Activated naive CD4-positive, alpha-beta T cell treated with anti-CD3 and anti-CD28 coated beads, Interleukin-2, amount 10 ng/mL, durations not matched to agents 7 days and 5 days (primary cell): ENCODE results near the gene LIPT2.
A peak's percentile ranks its signal among the peaks of the same experiment; 100 is the strongest.

Experiments used
- CTCF ChIA-PET: fragments of 350-600 bp; sonication (Branson Sonifier 250); formaldehyde crosslinking; loops from one replicate; lab custom pipeline; 2021; ENCODE audit warnings: antibody characterized with exemption; lab: Charles Lee
- DNase-seq: peaks from one replicate; pipeline ENCODE4 v3.0.0-alpha.2; 2020
- H3K27ac Mint-ChIP-seq: one replicate; pipeline ENCODE4 v1.8.0; 2021; ENCODE audit warnings: mild to moderate bottlenecking, moderate library complexity, mixed read lengths
- H3K27me3 Mint-ChIP-seq: one replicate; pipeline ENCODE4 v1.8.0; 2021; ENCODE audit warnings: mild to moderate bottlenecking, mixed read lengths
- H3K36me3 Mint-ChIP-seq: one replicate; pipeline ENCODE4 v1.8.0; 2021; ENCODE audit warnings: mixed read lengths
- H3K4me1 Mint-ChIP-seq: one replicate; pipeline ENCODE4 v1.8.0; 2021; ENCODE audit warnings: mixed read lengths
- H3K4me3 Mint-ChIP-seq: one replicate; pipeline ENCODE4 v1.8.0; 2021; ENCODE audit warnings: mild to moderate bottlenecking, moderate library complexity, mixed read lengths
- H3K9me3 Mint-ChIP-seq: one replicate; pipeline ENCODE4 v1.8.0; 2021; ENCODE audit warnings: mixed read lengths

The LIPT2 gene

GRCh38 chr11:74466916-74467885, 26.3 kb downstream of the LIPT2 start, which contains the start of gene KCNE3:
Gene KCNE3 (minus strand): TSS chr11:74467549. CDS start chr11:74457563, 9,986 bp downstream.
- no peak within 1 kb of the TSS for H3K27ac Mint-ChIP-seq
- CTCF ChIA-PET = interaction anchor here (1.8 kb wide), 1 partner anchor 14 kb away, joined by 6 read pairs; no protein-coding TSS in a partner anchor
- H3K9me3 Mint-ChIP-seq = no peaks in the 10 kb centered on the region
- H3K36me3 Mint-ChIP-seq = no peaks in the 10 kb centered on the region
- no peak for DNase-seq
- H3K4me3 Mint-ChIP-seq = no peak within 1 kb of the TSS
- peaks cover 9% of the 10 kb centered on the region for H3K4me1 Mint-ChIP-seq
- H3K27me3 Mint-ChIP-seq = peaks cover 73% of the 10 kb centered on the region

GRCh38 chr11:74465291-74465708, 28.2 kb downstream of the LIPT2 start:
- Mint-ChIP-seq H3K9me3 (no peaks in the 10 kb centered on the region), H3K4me1 (peaks cover 5% of the 10 kb centered on the region), H3K27ac (no peak overlapping the region), H3K4me3 (no peak overlapping the region), H3K36me3 (no peaks in the 10 kb centered on the region), H3K27me3 (peaks cover 69% of the 10 kb centered on the region)
- CTCF ChIA-PET = interaction anchor here (0.6 kb wide), 1 partner anchor 105 kb away, joined by 3 read pairs; no protein-coding TSS in a partner anchor
- DNase-seq = no peak

- Mint-ChIP-seq H3K4me3 (no peak overlapping the region), H3K27me3 (peaks cover 65% of the 10 kb centered on the region), H3K27ac (no peak overlapping the region), H3K4me1 (peaks cover 5% of the 10 kb centered on the region), H3K9me3 (no peaks in the 10 kb centered on the region), H3K36me3 (no peaks in the 10 kb centered on the region)
- no peak for DNase-seq
- CTCF ChIA-PET = interaction anchor here (3.2 kb wide), 1 partner anchor 12 kb away, joined by 22 read pairs; no protein-coding TSS in a partner anchor
Observed at GRCh38 chr11:74464746-74465145, 28.8 kb downstream of the LIPT2 start.

- Mint-ChIP-seq H3K9me3 (no peaks in the 10 kb centered on the region), H3K4me1 (peaks cover 5% of the 10 kb centered on the region), H3K27me3 (peaks cover 51% of the 10 kb centered on the region), H3K36me3 (no peaks in the 10 kb centered on the region), H3K4me3 (no peak overlapping the region), H3K27ac (no peak overlapping the region)
- no peak for DNase-seq
- CTCF ChIA-PET = interaction anchor here (3.1 to 3.2 kb wide), 2 partner anchors 10 to 14 kb away, joined by 16 to 22 read pairs; no protein-coding TSS in a partner anchor
Observed at GRCh38 chr11:74463216-74463615, 30.3 kb downstream of the LIPT2 start.

- Mint-ChIP-seq H3K4me1 (peaks cover under 1% of the 10 kb centered on the region), H3K27ac (no peak overlapping the region), H3K27me3 (peaks cover 46% of the 10 kb centered on the region), H3K36me3 (no peaks in the 10 kb centered on the region), H3K9me3 (no peaks in the 10 kb centered on the region), H3K4me3 (no peak overlapping the region)
- CTCF ChIA-PET = interaction anchor here (3.1 to 3.2 kb wide), 2 partner anchors 9 to 13 kb away, joined by 16 to 22 read pairs; no protein-coding TSS in a partner anchor
- no peak for DNase-seq
Observed at GRCh38 chr11:74462631-74463030, 30.9 kb downstream of the LIPT2 start.

GRCh38 chr11:74462009-74462408, 31.5 kb downstream of the LIPT2 start:
- no peak overlapping the region for H3K4me3 Mint-ChIP-seq
- H3K36me3 Mint-ChIP-seq = no peaks in the 10 kb centered on the region
- CTCF ChIA-PET = interaction anchor here (3.1 to 3.2 kb wide), 2 partner anchors 9 to 13 kb away, joined by 16 to 22 read pairs; no protein-coding TSS in a partner anchor
- peaks cover 39% of the 10 kb centered on the region for H3K27me3 Mint-ChIP-seq
- no peak overlapping the region for H3K27ac Mint-ChIP-seq
- no peaks in the 10 kb centered on the region for H3K9me3 Mint-ChIP-seq
- H3K4me1 Mint-ChIP-seq = no peaks in the 10 kb centered on the region
- DNase-seq = no peak

- peaks cover 25% of the 10 kb centered on the region for H3K27me3 Mint-ChIP-seq
- no peaks in the 10 kb centered on the region for H3K36me3 Mint-ChIP-seq
- DNase-seq = no peak
- no peak overlapping the region for H3K27ac Mint-ChIP-seq
- CTCF ChIA-PET = no interaction called here
- H3K9me3 Mint-ChIP-seq = no peaks in the 10 kb centered on the region
- H3K4me3 Mint-ChIP-seq = no peak overlapping the region
- H3K4me1 Mint-ChIP-seq = no peaks in the 10 kb centered on the region
Observed at GRCh38 chr11:74460481-74461154, 32.9 kb downstream of the LIPT2 start.

- CTCF ChIA-PET = no interaction called here
- Mint-ChIP-seq H3K27me3 (peaks cover 21% of the 10 kb centered on the region), H3K36me3 (no peaks in the 10 kb centered on the region), H3K9me3 (no peaks in the 10 kb centered on the region), H3K4me1 (no peaks in the 10 kb centered on the region), H3K4me3 (no peak overlapping the region), H3K27ac (no peak overlapping the region)
- no peak for DNase-seq
Observed at GRCh38 chr11:74460065-74460464, 33.5 kb downstream of the LIPT2 start.

- CTCF ChIA-PET = no interaction called here
- Mint-ChIP-seq H3K4me3 (no peak overlapping the region), H3K27ac (no peak overlapping the region), H3K4me1 (no peaks in the 10 kb centered on the region), H3K36me3 (no peaks in the 10 kb centered on the region), H3K9me3 (no peaks in the 10 kb centered on the region), H3K27me3 (peaks cover 19% of the 10 kb centered on the region)
- no peak for DNase-seq
Observed at GRCh38 chr11:74459584-74459983, 33.9 kb downstream of the LIPT2 start.

- H3K4me1 Mint-ChIP-seq = no peaks in the 10 kb centered on the region
- no peak overlapping the region for H3K4me3 Mint-ChIP-seq
- no peak overlapping the region for H3K27ac Mint-ChIP-seq
- CTCF ChIA-PET = interaction anchor here (0.8 kb wide), 1 partner anchor 201 kb away, joined by 3 read pairs; no protein-coding TSS in a partner anchor
- no peaks in the 10 kb centered on the region for H3K9me3 Mint-ChIP-seq
- H3K27me3 Mint-ChIP-seq = peaks cover 10% of the 10 kb centered on the region
- H3K36me3 Mint-ChIP-seq = no peaks in the 10 kb centered on the region
- no peak for DNase-seq
Observed at GRCh38 chr11:74457356-74457755, 36.2 kb downstream of the LIPT2 start.

GRCh38 chr11:74453373-74453975, 40.0 kb downstream of the LIPT2 start:
- Mint-ChIP-seq H3K27me3 (peaks cover 20% of the 10 kb centered on the region), H3K4me1 (peaks cover 2% of the 10 kb centered on the region), H3K36me3 (no peaks in the 10 kb centered on the region), H3K27ac (no peak overlapping the region), H3K9me3 (no peaks in the 10 kb centered on the region), H3K4me3 (no peak overlapping the region)
- CTCF ChIA-PET = interaction anchor here (0.6 to 6.1 kb wide), 25 partner anchors 10 to 512 kb away, joined by 3 to 97 read pairs (median 4); partner anchors contain the start of genes KCNE3, LIPT2 and PGM2L1
- peak; percentile 77 for DNase-seq

- Mint-ChIP-seq H3K4me3 (no peak overlapping the region), H3K36me3 (no peaks in the 10 kb centered on the region), H3K27me3 (peaks cover 20% of the 10 kb centered on the region), H3K4me1 (peaks cover 2% of the 10 kb centered on the region), H3K27ac (no peak overlapping the region), H3K9me3 (no peaks in the 10 kb centered on the region)
- no peak for DNase-seq
- CTCF ChIA-PET = interaction anchor here (0.7 to 6.1 kb wide), 14 partner anchors 11 to 274 kb away, joined by 3 to 97 read pairs (median 5); partner anchors contain the start of gene PGM2L1
Observed at GRCh38 chr11:74452366-74452765, 41.2 kb downstream of the LIPT2 start.

GRCh38 chr11:74450318-74450717, 43.2 kb downstream of the LIPT2 start:
- H3K4me3 Mint-ChIP-seq = no peak overlapping the region
- H3K36me3 Mint-ChIP-seq = no peaks in the 10 kb centered on the region
- no peak for DNase-seq
- peaks cover 21% of the 10 kb centered on the region for H3K27me3 Mint-ChIP-seq
- CTCF ChIA-PET = interaction anchor here (0.6 to 6.1 kb wide), 18 partner anchors 12 to 486 kb away, joined by 3 to 54 read pairs (median 5); no protein-coding TSS in a partner anchor
- no peaks in the 10 kb centered on the region for H3K9me3 Mint-ChIP-seq
- no peak overlapping the region for H3K27ac Mint-ChIP-seq
- peaks cover 2% of the 10 kb centered on the region for H3K4me1 Mint-ChIP-seq
